Pulmonary artery endothelial cell (primary cell): ENCODE data around the gene CEP112. TPM values are rescaled to one million over a fixed set of nuclear protein-coding genes. Genes with fewer than 3 reads are reported as not detected.

Experiments used
- DNase-seq: peaks from one replicate; pipeline ENCODE4 v3.0.0-alpha.2; 2011; ENCODE audit warnings: low read depth, low spot score
- total RNA-seq: library from RNA; depleted of rRNA; stranded (reverse); fragments of >200 nt; gene quantifications from 2 replicates; pipeline ENCODE4 v1.2.3, GENCODE V29; 2014

Gene CEP112
- total RNA-seq, 1 donor from 2014 or later: 7.2 TPM

DNA sequence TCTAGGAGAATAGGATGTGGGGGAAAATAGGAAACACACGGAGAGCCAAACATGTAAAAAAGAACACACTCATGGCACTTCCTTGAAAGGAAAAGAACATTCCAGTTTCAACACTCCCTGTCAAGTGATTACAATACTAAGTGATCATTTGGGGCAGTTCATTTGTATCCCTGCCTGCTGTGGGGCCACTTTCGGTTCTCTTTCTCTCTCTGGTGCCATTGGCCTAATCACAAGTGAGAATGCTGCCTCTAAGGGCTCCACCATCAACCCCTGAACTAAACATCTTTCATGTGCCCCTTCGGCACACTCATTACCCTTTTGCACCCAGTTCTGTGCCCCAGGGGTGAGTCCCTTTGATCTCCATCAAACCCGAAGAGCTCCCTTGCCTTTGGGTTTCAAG, 197.3 kb downstream of the CEP112 start:
- DNase-seq: no peak

DNA sequence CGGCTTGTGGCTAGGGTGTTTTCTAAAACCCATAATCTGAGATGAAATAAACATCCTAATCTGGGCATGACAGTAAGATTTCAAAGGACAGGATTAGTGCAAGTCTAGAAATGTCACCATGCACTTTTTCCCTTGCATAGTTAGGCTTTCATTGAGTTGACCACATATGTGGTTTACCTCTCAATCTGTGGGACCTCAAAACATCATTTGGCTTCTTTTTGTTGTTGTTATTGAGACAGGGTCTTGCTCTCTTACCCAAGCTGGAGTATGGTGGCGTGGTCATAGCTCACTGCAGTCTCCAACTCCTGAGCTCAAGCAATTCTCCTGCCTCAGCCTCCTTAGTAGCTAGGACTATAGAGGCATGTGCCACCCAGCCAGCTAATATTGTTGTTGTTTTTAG, 197.8 kb downstream of the CEP112 start:
- DNase-seq: no peak

DNA sequence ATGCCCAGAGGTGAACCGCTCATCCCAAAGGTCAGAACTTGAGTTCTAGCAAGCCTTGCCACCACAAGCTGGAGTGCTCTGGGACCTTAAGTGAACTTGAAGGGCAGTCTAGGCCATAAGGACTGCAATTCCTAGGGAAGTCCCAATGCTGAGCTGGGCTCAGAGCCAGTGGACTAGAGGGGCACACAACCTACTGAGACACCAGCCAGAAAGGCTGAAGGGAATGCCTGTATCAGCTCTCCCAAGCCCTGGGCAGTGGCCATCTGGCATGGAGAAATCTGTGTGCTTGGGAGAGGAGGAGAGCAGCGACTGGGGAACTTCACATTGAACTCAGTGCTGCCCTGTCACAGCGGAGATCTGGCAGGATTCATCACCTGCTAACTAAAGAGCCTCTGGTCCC, 201.3 kb downstream of the CEP112 start:
- DNase-seq: no peak

DNA sequence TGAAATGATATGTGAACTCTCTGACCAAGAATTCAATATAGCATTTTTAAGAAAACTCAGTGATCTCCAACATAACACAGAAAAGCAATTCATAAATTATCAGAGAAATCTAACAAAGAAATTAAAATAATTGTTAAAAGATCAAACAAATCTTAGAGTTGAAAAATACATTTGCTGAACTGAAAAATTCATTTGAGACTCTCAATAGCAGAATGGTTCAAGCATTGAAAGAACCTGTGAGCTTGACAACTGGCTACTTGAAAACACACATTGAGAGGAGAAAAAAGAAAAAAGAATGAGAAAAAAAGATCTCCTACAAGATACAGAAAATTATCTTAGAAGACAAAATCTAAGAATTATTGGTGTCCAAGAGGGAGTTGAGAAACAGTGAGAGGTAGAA, 203.5 kb downstream of the CEP112 start:
- no peak for DNase-seq

DNA sequence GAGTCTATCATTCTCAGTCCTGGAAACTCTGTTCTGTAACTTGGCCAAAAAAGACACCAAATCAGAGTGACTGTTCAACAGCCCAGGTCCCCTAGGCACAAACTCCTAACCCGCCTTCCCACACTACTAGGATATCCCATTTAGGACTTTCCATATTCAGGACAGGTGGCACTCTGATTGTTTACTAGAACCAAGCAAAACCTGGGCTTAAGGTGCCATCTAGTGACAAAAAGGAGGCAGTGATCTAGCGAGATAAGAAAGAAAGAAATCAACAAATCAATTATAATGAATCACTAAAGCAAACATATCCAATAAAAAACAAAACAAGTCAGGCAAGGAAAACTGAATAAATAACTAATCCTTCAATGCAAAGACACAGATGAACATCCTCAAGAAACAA, 203.9 kb downstream of the CEP112 start:
- DNase-seq: peak; percentile 4

DNA sequence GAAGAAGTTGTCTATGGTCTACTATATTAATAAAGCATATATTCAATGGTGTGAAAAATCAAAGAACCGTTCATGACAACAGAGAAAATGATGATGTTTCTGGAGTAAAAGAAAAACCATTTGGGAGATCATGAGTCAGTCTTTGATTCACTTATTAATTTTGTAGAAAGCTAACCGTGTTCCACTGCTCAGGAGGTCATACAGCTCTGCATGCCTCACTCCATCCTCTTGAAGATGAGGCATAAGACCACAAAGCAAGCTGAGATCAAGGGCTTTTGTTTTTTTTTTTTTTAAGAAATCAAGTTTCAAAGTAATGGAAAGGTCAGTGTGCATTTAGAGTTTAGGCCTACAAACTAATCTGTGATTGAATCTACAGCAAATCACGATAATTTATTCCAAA, 206.4 kb downstream of the CEP112 start:
- no peak for DNase-seq

DNA sequence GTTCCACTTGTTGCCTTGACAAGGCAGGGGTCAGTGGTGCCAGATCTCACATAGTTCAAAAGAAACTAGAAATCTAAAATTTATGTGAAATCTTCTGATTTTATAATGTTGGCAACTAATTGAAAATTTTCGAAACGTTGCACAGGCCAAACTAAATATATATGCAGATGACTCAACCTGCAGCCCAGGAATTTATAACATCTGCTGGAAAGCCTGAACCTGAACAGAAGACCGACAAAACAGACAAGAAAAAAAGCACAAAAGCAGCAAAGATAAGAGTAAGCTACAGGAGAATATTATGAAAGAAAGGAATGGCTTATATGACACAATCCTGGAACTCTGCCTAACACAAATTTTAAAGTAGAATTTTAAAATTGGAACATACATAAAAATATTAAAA, 207.6 kb downstream of the CEP112 start:
- DNase-seq: no peak

DNA sequence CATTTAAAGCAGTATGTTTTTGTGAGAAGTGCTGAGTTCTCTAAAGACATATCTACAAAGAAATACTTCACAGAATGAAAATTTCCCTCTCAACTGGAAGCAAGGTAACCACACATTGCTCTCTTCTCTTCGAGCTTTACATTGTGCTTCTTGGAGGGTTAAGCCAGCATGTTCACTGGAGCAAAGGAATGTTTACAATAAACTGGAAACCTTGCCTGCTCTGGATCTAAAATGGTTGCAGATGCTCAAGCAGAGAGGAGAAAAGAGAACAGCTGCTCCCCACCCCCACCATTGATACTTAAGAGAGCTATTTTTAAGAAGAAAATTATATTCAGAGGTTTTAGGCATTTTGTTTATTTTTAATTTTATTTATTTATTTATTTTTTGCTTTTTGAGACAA, 213.1 kb downstream of the CEP112 start:
- DNase-seq: no peak

DNA sequence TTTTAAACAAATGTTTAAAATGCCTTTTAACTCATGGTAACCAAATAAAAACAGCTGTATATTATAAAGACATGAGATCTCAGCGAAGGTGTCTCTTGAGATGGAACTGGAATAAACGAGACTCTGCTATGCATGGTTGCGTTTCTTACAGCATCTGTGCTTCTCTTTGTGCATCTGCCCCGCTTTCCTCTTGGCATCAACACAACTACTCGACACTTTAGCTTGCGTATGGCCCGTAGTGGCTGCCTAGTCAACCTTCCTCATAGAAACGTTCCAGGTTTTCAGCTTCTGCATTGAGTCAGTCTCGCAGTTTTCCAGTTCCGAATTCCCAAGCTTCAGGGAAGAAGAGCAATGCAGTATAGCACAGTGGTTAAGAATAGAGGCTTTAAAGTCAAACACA, 214.9 kb downstream of the CEP112 start:
- no peak for DNase-seq

DNA sequence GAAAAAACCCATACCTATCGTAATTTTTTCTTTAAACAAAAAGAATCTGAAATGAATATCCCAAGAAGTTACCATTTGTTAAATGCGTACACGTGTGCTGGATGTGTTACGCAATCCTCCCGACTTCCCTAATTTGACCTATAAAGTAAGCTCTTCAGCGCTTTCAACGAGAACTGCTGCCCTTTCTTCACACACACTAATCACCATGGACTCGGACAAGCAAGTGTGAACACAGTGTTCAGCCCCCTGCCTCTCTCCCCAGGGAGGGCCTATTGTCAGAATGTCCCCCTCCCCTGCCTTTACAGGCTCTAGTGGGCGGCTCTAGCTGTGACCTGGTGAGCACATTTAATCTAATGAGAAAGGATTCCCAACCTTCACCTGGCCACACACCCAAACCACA, 216.1 kb downstream of the CEP112 start:
- DNase-seq: no peak

DNA sequence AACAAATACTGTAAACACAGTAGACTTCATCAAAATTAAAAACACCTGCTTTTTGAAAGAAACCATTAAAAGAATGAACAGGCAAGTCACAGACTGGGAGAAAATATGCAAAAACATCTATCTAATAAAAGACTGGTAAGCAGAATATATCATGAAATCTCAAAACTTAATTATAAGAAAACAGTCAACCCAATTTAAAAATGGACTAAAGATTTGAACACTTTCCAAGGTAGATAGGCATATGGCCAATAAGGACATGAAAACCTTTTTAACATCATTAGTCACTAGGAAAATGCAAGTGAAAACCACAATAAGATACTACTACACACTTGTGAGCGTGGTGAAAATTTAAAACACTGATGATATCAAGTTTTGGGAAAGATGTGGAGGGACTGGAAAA, 218.7 kb downstream of the CEP112 start:
- no peak for DNase-seq

DNA sequence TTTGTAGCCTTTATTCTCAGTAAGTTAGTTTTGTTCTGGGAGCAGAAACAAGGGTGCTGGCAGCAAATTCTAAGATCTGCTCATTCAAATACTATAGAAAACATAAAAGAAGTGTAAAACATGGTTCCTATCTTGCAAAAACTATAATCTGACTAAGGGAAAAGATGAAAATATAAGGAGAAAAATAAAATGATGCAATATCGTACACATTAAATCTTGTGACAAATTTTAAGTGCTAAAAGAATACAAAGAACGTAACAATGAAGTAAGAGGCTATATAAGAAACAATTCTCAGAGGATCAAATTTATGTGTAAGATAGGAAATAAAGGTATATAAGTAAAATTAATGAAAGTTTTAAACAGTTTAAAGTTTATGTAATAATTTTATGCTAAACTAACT, 224.6 kb downstream of the CEP112 start:
- DNase-seq: no peak

DNA sequence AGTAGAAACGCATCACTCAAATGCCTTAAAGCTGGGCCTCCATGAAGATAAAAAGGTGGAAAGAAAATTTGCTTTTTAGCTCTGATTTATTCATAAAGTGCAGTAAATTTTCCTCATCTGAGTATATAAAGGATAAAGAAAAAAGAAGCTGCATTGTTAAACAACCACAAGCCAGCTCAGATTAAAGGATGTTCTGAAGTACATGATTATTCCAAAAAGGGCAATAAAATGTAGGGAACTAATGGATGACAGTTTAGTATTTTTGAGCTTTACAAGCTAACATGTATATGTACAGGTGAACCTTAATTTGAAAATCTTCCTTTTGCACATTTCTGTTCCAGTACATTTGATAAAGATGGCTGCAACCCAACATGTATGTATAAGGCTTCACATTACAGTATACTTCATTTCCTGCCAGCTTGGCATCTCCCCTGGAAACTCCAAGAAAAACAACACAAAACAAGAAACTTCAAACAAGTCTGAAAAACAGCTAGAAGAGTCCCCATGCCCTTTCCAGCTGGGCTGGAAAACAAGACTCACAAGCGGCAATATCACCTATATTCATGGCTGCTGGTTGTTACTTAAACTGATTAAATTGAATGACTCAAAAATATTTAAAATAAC, 225.7 kb downstream of the CEP112 start:
- DNase-seq: peak; percentile 13

DNA sequence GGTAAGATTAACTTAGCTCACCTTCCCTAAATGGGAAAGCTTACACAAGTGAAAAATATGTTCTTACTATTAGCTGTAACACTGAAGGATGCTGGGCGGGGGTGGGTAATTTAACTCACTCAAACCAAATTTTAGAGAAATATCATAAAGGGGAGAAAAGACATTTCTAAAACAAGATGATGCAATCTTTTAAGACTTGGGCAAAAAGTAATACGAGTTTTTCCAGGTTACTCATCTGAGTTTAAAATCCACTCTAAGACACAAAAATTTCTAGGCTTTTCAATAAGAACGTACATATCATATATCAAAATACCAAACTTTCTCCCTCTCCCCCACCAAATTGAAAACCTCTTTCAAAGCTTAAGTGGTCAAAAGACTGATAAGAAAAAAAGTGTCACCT, 228.8 kb downstream of the CEP112 start:
- DNase-seq: no peak

DNA sequence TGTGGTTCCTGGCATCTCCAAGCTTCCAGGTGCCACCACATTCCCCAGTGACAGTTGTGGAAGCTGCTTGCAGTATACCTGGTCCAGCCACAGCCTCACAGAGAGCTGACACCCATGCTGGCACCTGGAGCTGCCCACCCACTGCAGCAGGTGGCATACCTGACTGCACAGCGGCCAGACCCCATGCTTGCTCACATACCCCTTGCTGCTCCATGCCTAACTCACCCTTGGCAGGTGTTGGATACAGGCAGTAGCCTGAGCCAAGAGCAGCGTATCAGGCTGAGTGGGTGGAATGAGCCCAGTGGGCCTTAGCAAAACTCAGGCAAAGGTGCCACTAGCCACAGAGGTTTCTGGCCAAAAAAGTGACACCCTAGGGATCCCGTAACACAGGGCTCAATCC, 232.3 kb downstream of the CEP112 start:
- no peak for DNase-seq

DNA sequence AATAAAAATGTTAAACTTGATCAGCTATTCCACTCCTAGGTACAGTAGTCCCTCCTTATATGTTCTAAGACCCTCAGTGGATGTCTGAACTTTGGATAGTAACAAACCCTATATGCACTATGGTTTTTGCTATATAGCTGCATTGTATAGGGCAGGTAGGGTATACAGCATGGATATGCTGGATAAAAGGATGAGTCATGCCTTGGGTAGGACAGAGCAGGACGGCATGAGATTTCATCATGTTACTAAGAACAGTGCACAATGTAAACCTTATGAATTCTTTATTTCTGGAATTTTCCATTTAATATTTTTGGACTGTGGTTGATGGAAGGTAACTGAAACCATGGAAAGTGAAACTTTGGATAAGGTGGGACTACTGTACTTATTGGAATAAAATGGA, 235.1 kb downstream of the CEP112 start:
- no peak for DNase-seq

DNA sequence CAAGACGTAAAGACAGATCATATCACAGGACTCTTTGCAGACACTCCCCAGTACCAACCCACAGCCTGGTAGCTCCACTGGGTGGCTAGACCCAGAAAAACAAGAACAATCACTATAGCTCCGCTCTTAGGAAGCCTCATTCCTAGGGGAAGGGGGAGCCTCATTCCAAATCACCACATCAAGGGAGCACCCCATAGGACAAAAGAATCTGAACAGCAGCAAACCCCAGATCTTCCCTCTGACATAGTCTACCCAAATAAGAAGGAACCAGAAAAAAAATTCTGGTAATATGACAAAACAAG, 237.8 kb downstream of the CEP112 start:
- no peak for DNase-seq

DNA sequence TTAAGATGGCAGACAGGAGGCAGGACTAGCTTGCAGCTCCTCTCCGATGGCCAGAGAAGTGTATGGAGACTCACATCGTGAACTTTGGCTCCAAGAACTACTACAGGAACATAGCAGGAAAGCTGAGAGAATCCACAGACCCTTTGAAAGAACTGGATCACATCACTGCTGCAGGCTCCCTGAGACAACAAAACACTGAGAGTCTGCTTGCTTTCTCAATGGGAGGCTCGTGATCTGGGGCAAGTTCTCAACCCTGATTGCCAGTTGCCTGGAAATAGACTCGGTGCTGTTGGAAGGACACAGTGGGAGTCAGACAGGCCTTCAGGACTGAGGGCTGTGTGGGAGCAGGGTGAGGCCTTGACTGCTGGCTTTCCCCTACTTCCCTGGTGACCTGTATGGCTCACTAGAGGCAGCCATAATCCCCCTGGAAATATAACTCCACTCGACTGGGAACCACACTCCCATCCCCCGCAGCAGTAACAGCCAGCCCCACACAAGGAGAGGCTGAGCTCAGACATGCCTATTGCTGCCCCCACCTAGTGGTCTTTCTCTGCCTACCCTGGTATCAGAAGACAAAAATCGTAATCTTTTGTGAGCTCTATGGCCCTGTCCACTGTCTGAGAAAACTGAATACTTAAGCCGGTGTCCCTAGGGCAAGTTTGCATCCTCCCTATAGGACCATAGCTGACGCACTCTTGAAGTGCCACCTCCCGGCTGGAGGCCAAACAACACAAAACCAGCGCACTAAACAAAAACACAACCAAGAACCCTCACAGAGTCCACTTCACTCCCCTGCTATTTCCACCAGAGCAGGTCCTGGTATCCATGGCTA, 238.4 kb downstream of the CEP112 start:
- DNase-seq: no peak

DNA sequence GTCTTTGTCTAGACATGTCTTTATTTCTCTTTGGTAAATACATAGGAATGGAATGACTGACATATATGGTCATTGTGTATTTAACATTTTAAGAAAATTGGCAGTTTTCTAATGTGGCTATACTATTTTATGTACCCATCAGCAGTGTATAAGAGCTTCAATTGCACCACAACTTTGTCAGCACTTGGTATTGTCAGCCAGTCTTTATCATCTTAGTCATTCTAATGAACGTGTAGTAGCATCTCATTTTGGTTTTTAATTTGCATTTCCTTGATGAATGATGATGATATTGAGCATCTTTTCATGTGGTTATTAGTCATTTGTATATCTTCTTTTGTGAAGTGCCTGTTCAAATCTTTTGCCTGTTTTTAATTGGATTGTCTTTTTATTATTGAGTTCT, 239.3 kb downstream of the CEP112 start:
- no peak for DNase-seq

DNA sequence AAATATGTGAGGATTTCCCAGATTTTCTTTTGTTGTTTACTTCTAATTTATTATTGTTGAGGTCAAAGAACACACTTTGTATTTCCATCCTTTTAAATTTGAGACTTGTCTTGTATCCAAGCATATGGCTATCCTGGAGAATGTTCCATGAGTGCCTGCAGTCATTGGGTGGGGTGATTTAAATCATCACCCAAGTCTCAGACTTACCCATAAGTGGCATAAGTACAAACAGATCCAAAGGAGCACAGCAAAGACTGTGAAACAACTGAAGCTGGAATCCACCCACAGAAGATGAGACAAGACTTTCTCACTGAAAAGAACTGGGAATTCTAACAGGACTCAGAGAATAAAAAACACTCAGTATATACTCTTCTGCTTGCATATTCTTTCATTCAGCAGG, 239.9 kb downstream of the CEP112 start:
- DNase-seq: no peak

DNA sequence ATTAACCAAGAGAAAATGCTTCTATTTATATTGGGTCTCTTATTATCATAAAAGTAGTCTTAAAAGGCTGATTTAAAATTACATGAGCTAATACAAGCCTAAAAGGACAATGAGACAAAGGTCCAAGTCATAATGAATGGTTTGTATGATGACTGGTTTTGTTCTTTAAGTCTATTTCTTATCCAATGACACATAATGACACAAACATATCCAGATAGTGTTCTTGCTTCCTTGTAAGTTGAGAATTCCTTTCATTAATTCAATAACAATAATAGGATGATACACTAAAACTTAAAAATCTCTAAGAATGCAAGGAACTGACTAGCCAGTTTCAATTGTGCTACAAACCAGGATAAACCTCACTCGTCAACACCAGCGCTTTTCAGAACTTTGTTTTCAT, 244.1 kb downstream of the CEP112 start:
- no peak for DNase-seq

DNA sequence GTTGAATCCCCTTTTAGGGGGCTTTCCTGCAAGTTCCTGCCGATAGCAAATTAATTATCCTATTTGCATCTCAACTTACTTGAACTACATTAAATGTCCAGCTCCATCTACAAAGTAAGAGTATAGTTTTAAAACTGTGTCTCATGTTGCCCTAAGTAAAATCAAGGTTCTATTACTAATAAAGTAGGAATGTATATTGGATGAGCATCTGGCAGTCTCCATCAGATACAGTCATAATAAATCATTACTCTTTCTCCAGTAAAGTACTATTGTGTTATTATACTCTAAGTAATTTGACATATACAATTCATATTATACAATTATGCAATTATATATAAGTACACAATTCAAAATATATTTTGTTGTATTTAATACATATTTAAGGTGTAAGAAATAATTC, 249.3 kb downstream of the CEP112 start:
- no peak for DNase-seq

DNA sequence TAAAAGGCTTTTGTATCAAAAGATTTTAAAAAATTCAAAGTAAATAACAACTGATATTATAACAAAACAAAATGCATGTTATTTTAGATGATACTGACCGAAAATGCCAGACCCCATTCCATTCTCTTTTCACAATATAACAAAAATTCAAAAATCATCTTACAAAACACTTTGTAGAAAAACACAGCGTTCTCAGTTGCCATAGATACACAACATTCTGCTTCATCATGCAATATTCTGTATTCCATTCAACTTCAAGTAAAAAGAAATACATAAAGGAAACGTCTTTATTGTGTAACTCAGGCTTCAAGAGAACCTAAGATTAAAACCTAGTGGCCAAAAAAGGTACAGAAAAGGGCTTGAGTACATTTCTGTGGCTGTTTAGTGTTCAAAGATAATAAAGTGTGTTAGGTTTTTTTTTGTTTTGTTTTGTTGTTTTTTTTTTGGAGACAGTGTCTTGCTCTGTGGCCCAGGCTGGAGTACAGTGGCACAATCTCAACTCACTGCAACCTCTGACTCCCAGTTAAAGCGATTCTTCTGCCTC, 250.5 kb downstream of the CEP112 start:
- DNase-seq: no peak
